GM19193 (cell line): Measurements from ENCODE around the gene MMAB.

Source experiments
- POLR2A ChIP-seq: IDR thresholded peaks from 4 replicates; pipeline ENCODE4 v1.6.1; 2011; ENCODE audit not compliant: insufficient read depth, insufficient read length; ENCODE audit errors: extremely low read depth

MMAB gene

DNA sequence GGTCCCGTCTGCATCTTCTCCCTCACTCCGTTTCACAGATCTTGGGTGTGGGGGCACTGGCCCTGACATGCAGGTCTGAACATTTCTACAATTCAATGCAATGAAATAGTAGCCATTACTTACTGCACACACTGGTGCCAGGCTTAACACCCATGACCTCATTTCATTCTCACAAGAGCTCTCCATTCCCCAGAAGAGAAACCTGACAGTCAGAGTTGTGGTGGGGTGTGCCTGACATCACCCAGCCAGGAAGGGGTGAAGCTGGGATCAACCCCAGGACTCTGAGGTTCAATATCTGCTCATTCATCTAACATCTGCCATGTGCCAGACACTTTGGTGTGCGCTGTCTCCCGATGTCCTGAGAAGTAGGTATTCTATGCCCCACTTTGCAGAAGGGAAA lies 35.0 kb upstream of the MMAB start:
- TF ChIP-seq POLR2A = no peak

DNA sequence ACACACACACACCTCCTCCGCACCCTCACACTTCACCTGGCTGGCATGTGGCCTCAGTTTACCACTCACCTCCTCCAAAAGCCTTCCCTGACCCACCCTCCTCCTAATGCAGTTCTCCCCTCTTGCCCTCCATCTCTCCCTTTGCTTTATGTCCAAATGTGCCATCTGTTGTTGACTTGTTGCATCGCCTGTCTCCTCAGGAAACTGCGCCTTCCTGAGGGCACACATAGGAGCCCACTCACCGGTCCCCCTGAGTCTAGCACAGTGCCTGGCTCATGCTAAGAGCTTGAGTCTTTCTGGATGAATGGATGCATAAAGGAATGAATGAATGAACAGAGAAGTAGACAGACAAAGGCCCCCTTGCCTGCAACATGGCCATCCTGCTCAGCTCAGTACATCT lies 34.3 kb upstream of the MMAB start:
- TF ChIP-seq POLR2A = no peak

DNA sequence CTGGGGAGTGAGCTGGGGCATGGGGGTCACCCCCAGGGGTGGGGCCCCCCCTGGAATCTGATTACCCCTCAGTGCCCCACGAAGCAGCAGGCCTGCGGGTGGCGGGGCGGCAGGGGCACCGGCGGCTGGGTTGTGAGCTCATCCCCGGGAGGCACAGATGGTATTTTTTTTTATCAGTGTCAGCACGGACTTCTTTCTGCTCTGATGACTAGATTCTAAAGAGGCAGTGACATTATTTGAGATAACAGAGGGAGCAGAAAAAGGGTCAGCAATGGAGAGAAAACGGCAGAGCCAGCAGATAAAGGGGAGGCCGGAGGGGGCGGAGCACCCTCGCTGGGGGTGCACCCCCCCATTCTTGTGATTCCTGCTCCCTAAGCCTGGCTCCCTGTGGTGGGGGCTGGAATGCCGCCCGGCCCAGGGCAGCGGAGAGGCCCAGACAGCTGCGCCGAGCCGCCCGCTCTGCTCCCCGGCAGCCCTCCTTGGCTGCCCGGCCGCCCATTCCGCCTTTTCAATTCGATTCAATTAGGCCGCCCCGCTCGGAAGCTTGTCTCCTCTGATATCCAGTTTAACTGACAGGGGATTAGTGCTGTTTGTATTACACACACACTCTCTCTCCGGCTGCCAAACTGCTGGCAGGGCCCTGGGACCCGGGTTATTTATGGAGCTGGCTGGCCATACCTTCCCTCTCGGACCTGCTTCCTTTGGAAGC lies 33.2 kb upstream of the MMAB start:
- no peak for TF ChIP-seq POLR2A

DNA sequence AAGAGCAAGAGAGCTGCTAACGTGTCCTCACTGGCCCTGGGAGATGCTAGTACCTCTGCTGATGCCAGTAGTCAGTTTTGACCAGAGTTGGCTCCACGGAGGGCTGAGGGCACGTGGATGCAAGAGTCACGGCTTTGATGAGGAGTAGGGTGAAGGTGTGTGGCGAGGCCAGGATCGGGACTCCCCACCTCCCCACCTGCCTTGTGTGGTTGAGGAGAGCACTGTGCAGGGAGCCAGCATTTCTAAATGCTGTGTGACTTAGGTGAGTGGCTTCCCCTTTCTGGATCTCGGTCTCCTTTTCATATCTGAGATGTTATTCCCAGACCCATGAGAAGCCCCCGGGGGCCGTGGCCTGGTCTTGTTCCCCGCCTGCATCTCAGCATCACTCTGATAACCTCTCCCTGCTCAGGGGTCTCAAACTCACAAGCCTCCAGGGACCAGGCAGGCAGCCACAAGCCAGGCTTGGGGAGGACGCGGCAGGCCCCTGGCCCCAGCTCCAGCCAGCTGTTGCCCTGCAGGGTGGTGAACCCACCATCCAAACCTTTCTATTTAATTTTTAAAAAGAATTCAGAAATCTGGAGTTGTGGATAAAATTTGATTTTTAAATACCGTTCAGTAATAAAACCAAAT lies 32.4 kb upstream of the MMAB start:
- no peak for TF ChIP-seq POLR2A

DNA sequence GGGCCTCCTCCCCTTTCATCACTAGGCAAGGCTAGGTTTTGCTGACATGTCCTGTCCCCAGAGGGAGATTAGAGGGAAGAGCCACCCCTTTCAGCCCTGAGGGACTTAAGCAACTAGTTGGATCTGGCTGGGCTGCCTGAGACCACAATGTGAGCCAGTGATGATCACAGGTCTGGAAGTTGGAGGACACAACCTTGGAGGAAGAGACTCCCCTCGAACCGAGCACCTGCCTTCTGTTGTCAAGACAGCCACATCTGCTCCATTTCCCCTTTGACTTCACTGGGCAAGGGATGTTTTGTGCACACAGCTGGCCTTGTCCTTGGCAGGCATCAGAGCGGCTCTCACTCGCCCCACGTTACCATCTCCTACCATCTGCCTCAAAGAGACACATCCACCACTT lies 31.7 kb upstream of the MMAB start:
- TF ChIP-seq POLR2A = no peak

DNA sequence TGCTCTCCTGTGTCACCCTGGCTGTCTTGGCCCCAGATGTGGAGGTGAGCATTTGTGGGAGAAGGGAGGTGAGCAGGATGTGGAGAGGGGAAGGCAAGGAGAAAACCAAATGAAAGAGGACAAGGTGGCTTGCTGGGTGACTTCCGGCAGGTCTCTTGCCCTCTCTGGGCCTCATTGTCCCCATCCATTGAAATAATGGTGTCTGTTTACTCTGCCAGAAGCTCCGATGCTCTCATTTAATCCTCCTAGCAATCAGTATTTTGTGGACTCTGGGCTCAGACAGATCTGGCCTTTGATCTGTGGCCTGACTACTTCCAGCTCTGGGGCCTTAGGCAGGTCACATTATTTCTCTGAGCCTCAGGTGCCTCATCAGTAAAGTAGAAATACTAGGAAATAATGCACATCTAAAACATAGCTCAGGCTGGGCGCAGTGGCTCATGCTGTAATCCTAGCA lies 30.9 kb upstream of the MMAB start:
- TF ChIP-seq POLR2A = no peak

DNA sequence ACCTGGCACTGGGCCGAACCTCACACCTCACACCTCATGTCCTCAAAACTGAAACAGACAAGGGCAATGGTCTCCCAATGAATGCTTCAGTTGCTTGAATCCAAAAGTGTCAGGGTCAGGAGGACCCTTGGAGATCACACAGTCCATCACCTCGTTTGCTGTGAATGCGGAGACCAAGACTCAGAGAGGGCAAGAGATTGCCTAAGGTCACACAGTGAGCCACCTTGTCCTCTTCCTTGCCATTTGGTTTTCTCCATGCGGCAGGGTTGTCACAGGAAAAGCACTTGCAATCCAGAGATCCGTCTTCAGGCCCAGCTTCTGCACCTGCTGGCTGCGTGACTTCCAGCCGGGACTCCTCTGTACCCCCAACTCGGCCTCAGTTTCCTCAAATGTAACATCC lies 28.3 kb upstream of the MMAB start:
- TF ChIP-seq POLR2A = no peak

DNA sequence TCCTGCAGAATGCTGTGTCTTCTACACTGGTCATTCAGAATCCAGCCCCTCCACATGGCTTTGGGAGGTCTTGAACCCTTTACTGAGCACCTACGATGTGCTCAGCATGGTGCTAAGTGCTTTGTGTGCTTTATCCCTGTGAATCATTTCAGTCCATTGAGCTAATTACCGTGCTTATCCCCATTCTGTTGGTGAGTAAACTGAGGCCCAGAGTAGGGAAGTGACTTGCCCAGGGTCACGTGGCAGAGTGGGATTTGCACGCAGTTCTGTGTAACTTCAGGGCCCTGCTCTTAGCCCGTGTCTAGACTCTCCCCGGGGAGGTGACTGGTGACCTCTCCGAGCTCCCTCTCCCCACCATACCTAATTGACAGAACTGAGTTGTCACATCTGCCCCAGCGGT lies 27.7 kb upstream of the MMAB start:
- TF ChIP-seq POLR2A = no peak

DNA sequence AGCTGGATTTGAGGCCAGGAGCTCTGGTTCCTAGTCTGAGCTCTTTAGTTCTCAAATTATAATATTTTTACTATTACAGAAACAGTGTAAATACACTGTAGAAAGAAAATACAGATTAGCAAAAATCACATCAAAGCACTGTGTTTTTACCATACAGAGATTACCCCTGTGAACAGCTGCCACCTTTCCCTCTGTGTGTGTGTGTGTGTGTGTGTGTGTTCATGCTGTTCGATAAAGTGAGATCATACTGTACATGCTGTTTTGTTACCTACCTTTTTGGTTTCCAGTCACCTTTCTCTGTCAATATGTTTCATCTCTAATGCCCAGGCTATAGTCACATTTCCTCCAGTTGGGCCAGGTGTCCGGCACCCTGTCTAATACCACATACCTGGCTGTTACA lies 27.2 kb upstream of the MMAB start:
- no peak for TF ChIP-seq POLR2A

DNA sequence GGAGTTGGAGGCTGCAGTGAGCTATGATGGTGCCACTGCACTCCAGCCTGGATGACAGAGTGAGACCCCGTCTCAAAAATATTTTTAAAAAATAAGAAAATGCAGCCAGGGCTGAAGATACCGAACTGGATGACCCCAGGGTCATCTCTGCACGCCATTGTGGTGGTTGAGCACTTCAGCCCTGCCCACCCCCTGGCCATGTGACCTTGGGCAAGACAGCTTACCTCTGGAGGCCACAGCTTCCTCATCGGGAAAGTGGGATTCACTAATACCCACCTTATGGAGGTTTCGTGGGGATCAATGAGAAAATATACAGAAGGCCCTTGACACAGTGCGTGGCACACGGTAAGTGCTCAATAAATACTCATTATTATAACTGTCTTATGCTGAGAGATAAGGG lies 25.8 kb upstream of the MMAB start:
- TF ChIP-seq POLR2A = no peak

DNA sequence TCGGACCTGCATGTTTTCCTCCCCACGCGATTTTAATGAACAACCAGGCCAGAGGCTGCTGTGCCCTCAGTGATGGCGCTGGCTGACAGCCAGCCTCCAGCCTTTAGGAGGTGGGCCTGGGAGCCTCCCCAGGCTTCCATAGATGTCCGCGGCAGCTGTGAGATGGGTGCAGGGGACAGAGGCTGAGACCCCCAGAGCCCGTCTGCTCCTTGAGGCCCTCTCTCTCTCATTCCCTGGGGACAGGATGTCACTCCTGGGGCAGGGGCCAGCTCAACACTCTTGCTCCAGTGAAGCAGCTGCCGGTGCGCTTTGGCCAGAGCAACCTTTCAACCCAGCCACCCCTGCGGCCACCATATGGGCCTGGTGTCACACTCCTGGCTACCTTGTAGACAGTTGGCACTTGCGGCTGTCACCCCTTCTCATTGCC lies 25.1 kb upstream of the MMAB start:
- no peak for TF ChIP-seq POLR2A

DNA sequence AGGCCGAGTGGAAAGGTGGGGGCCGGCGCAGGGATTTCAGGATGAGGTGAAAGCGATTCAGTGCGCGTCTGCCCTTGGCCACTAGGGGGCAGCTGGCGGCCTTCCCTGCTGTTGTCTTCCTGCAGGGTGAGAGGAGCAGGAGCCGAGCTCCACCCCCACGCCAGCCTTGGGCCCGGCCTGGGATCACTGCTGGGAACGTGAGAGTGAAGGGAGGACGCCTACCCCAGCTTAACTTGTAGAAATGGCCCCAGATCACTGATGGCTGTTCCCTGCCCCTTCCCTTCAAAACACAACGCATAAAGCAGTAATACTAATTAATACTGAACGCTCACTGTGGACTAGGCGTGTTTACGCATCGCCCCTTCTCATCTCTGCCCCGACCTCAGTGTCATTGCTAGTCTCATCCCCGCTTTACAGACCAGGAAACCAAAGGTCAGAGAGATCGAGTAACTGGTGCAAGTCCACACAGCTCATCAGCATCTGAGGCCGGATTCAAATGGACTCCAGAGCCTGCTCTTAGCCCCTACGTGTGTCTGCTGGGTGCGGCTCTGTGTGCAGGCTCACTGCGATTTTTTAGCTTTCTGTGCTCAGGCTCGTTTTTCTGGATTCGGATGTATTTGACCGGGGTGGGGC lies 24.6 kb upstream of the MMAB start:
- no peak for TF ChIP-seq POLR2A

DNA sequence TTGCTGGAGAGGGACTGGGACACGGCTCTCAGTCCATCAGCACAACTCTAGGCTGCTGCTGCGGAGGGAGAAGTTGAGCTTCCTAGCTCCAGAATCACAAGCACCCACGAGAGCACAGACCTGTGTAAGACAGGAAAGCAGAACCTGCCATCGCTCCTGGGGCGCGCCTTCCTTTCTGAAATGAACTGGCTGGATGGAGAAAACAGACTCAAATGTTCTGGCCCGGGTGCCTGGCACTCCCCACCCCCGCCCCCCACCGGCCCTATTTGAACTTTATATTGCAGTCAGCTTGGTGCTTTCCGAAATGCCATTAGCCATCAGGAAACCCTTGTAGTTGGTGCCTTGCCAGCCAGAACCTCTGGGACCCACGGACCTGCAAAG lies 24.1 kb upstream of the MMAB start:
- no peak for TF ChIP-seq POLR2A

DNA sequence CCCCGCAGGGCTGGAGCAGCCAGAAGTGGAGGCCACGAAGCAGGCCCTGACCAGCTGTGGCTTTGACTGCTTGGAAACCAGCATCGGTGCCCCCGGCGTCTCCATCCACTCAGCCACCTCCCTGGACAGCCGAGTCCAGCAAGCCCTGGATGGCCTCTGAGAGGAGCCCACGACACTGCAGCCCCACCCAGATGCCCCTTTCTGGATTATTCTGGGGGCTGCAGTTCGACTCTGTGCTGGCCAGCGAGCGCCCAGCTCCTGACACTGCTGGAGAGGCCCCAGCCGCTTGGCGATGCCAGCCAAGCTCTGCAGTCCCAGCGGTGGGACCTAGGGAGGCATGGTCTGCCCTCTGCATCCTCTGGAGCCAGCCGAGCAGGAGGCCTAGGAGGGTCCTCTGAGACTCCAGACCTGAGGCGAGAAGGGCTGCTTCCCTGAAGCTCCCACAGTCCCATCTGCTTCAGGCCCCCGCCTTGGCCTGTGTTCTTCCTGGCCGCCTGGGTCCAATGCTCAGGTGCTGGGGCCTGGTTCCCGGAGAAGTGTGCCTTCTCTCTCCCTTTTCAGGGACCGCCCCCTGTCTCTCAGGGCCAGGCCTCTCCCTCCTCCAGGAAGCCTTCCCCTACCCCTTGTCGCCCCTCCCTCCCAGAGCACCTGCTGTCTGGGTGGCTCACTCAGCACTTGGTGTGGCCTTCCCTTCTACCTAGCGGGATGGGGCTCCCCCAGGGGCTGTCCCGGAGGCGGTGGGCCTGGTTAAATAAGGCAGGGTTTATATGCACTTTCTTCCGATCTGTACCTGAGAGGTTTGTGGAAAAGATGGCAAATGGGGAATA lies 23.3 kb upstream of the MMAB start:
- no peak for TF ChIP-seq POLR2A

DNA sequence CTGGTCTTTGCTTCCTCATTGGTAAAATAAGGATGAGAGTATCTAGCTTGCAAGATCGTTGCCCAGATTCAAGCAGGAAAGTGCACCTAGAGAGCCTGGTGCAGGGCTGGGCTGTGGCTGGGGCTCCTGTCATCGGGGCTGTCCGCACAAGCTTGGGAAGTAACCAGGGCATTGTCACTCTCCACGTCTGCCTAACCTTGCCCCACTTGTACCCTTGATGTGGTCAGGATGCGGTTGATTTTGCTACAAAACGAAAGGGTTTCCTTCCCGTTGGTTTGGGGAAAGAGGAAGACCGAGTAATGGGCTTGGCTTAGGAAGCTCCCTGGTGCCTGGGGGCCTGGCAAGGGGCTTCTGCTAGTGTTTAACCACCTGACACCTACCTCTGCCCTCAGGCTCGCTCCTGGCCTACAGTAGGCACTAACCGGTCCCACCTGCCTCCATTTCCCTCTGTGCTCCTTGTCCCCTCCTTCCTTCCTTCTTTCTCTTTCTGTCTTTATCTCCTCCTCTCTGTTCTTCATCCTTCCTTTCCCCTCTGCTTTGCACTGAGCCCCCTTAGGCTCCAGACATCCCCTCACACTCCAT lies 22.1 kb upstream of the MMAB start:
- TF ChIP-seq POLR2A = no peak
